Fibroblast of mammary gland (primary cell): ENCODE measurements around the gene FOXL2NB.

Source experiments
- DNase-seq: peaks from one replicate; pipeline ENCODE4 v3.0.0-alpha.2; 2010; ENCODE audit warnings: low read depth
- H3K4me3 ChIP-seq: 2 replicates; pipeline ENCODE4 v1.5.1; 2011; ENCODE audit warnings: low read depth, mild to moderate bottlenecking, low read length, moderate library complexity; ENCODE audit not compliant: control insufficient read depth
- TF ChIP-seq, protein P1 (sequence below): conservative IDR thresholded peaks from 2 replicates; pipeline ENCODE4 v1.5.1; 2011; ENCODE audit warnings: low read depth, low read length, inconsistent platforms; ENCODE audit not compliant: control insufficient read depth, insufficient read depth

FOXL2NB gene

DNA sequence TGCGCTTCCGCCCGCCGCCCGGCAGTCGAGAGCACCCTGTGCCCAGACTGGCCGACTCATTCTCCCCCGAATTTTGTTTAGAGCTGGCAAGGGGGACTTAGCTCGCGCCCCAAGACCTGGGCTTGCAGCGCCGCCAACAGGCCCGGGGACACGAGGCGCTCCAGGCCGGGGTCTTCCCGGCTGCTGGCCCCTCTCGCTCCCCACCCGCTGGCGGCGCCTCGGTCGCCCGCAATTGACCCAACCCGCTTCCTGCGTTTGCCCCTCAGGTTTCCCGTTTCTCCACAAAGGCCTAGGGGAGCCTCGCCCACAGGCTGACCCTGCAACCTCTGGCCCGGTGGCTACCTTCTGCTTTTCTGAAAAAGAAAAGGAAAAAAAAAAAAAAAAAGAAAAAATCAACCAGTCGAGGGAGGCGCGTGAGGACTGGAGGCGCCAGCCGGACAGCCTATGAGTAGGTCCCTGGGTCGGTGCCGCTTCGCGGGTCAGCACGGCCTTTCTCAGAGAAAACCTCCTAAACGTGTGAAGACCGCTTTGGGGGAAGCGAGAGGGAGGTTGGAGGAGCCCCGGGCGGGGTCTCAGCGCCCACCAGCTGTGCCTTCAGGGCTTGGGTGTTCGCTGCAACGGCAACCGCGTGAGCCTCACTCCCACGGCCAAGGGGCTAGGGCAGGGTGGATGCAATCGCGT lies 7.3 kb upstream of the FOXL2NB start:
- DNase-seq, result no peak
- no peak overlapping the region for H3K4me3 ChIP-seq
- TF ChIP-seq, protein P1, sequence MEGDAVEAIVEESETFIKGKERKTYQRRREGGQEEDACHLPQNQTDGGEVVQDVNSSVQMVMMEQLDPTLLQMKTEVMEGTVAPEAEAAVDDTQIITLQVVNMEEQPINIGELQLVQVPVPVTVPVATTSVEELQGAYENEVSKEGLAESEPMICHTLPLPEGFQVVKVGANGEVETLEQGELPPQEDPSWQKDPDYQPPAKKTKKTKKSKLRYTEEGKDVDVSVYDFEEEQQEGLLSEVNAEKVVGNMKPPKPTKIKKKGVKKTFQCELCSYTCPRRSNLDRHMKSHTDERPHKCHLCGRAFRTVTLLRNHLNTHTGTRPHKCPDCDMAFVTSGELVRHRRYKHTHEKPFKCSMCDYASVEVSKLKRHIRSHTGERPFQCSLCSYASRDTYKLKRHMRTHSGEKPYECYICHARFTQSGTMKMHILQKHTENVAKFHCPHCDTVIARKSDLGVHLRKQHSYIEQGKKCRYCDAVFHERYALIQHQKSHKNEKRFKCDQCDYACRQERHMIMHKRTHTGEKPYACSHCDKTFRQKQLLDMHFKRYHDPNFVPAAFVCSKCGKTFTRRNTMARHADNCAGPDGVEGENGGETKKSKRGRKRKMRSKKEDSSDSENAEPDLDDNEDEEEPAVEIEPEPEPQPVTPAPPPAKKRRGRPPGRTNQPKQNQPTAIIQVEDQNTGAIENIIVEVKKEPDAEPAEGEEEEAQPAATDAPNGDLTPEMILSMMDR, result no peak

DNA sequence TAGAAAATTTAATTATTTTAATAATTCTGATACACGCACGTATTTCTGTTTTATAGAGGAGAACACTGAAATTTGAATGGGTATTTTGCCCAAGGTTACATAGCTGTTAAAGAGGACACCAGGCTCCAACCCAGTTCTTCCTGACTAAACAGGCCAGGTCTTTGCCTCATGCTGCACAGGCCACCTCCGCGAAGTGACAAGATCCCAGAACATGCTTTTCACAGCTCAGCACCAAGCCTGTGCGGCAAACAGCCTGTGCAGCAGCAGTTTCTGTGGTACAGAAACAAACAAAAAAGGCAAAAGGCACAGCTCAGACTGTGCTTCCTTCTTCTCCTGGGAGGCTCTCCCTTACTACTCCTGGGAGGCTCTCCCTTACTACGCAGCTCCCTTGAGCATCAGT lies 6.6 kb upstream of the FOXL2NB start:
- TF ChIP-seq, protein P1, result no peak
- DNase-seq, result no peak
- H3K4me3 ChIP-seq, result no peak overlapping the region

- peak; percentile 49 for DNase-seq
- no peak overlapping the region for H3K4me3 ChIP-seq
- TF ChIP-seq, protein P1, result peak; percentile 61
Measured at GRCh38 chr3:138941259-138941885, 5.6 kb upstream of the FOXL2NB start.

DNA sequence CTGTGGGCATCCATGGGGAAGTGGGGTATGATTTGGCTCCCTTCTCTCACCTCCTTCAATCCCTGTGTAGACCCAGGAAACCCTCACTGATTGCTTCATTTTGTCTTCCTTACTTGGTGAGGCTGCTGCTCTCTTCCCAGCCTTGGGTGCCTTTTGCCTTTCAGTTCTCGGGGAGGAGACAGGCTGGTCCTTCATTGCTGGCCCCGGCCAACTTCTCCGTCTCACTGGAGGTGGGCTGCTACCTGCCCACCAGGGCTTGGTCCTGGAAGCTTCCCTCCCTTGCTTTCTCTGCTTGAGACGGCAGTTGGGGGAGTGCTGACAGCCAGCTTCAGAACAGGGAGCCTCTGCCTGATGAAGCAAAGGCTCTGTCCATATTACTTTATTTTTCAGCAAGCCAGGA lies 4.7 kb upstream of the FOXL2NB start:
- no peak overlapping the region for H3K4me3 ChIP-seq
- DNase-seq, result no peak
- TF ChIP-seq, protein P1, result no peak

GRCh38 chr3:138942861-138943623 lies 4.0 kb upstream of the FOXL2NB start:
- TF ChIP-seq, protein P1, result no peak
- H3K4me3 ChIP-seq, result no peak overlapping the region
- DNase-seq, result no peak

- TF ChIP-seq, protein P1, result no peak
- H3K4me3 ChIP-seq, result no peak overlapping the region
- no peak for DNase-seq
Measured at GRCh38 chr3:138943724-138944653, 3.0 kb upstream of the FOXL2NB start.
